Stimulated activated CD4-positive, alpha-beta T cell treated with anti-CD3 and anti-CD28 coated beads, Interleukin-4, amount 100 ng/mL, for 4 hours (primary cell): ENCODE results near the gene RBM20.

ENCODE experiments used
- DNase-seq, 2 experiments: peaks; one replicate each; pipeline ENCODE4 v3.0.0-alpha.2; 2020

Gene RBM20

DNA sequence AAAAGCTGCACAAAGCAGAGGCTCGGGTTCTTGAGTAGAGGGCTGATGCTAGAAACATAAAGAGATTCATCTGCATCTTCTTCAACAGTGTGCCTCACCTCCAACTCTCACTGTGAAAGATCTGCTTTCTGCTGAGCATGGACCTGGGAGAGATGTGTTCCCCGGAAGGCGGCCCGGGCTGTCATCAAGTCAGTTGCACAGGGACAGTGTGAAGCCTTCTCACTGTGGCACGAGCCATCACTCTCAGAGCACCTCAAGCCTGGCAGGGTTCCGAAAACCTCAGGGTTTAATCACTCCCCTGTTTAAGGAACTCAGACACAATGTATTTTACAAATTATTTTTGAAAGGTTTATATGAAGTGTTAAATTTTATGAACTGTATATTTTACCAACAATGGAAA lies 98.7 kb downstream of the RBM20 start:
- no peak for DNase-seq

DNA sequence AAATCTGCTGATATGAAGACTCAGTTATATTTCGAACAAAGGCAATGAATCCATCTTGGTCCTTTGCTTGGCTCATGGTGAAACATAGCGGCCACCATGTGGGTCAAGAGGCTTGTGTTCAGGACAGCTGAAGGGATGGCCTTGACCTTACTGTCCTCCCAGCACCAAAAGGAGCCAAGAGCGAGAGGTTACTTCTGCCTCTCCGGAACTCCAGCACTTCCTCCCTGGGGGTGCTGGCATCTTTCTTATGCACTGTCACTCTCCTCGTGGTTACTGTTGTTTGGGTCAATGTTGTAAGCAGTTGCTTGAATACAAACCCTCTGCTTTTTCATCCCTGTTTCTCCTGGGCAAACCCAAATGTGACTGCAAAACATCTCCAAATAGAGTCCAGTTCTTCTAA lies 100.6 kb downstream of the RBM20 start:
- no peak for DNase-seq

DNA sequence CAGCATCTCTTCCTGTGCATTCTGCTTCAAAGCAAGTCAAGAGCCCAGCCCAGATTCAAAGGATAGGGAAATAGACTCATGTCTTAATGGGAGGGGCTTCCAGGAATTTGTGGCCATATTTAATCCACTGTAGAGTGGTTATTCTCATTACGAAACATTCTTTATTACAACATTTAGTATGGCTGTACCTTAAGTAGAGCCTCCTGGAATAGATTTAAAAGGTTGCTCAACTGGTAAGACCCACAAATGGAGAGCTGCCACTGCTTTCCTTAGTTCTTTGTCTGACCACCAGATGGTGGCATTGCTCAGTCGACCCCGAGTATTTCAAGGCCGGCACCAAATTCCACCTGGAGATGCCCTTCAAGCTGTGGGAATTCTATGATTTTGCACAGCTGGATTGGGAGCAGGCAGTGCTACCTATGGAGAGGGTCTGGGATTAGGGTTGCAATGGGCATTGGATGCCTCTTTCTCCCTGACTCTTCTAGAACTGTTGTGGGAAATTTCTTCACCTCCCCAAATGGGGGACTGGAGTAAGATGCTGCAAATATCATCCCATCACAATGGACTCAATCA lies 102.2 kb downstream of the RBM20 start:
- peak in 1 of 2 experiments; percentile 21 for DNase-seq

DNA sequence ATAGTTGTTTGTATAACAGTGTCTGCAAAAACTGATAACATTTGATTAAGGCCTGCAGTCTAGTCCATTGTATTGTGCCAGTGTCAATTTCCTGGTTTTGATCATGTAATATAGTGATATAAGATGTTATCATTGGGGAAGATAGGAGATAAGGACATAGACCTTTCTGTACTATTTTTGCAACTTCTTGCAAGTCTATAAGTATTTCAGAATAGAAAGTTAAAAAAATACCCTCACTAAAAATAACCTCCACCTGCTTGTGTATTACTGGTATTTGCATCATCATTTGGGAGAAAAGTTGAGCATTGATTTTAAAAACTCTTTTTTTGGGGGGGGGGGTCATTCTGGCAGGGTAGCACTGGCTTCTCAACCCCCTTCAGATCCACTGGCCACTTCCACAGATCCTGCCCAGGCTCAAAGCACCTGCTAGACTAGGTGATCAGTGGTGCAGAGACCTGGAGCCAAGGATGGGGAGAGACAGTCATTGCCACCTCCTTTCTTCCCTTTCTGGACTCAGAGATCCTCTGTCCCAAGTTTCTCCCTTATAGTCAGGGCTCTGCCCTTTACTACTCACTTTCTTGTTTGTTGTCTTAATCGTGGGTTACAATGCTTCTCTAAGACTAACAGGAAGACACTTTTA lies 103.0 kb downstream of the RBM20 start:
- DNase-seq: no peak

DNA sequence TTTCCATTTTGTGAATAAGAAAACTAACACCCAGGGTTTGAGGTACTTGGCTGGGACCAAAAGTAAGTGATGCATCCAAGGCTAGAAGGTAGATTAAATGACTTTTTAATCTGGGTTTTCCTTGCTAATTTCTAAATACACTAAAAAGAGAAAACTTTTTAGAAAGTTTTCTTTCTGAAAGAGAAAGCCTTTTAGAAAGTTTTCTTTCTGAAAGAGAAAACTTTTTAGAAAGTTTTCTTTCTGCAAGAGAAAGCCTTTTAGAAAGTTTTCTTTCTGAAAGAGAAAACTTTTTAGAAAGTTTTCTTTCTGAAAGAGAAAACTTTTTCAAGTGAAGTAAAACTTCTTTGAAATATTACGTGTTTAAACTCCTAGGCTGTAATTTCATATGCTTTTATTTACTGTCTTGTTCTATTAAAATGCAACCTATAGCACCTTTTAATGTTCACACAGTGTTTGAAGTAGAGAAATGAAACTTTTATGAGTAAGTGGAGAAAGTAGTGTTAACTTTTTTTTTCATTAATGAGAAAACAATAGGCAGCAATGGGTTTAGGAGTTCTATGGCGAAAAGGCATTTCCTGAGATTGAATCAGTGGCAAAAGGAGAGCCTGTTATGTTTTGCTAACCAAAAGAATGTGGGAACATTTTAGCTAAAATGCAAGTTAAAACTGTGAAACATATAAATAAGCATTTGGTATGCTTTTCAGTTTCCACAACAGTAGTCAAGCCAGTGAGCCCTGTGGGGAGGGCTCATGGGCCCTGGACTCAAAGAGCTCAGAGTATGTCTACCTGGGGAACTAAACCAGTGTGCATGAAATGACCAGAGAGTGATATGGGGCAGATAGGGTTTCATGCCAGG lies 103.7 kb downstream of the RBM20 start:
- DNase-seq: no peak

DNA sequence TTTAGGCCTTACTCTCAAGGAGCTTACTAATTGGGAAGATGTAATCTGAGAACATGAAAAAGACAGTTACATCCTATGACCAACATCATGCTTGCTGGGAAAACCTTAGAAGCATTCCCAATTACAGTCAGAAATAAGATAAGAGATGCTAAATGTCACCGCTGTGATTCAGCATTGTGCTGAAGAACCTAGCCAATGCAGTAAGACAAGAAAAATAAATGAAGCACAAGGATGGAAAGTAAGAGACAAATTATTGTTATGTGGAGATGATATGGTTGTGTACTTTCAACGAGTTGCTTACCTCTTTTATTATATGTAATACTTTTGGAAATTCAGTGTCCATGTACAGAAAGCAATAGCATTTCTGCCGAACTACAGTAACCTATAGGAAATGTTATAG lies 104.8 kb downstream of the RBM20 start:
- DNase-seq: no peak

DNA sequence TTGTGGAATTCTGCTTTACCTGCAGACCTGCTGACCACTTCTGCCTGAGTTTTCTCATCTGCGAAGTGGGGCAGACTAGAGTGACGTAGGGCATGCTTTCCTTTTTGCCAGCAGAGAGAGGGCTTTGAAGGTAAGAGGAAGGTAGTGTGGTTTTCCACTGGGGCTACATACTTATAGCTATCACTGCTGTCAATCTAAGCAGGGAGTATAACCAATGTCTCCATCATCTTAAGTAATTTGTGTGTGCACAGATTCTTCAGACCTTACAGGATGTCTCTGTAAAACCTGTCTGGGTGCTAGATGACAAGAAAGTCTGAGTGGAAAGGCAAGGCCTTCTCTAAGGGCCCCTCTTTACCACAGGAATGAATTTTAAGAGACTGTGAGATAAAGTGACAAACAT lies 106.8 kb downstream of the RBM20 start:
- DNase-seq: no peak

DNA sequence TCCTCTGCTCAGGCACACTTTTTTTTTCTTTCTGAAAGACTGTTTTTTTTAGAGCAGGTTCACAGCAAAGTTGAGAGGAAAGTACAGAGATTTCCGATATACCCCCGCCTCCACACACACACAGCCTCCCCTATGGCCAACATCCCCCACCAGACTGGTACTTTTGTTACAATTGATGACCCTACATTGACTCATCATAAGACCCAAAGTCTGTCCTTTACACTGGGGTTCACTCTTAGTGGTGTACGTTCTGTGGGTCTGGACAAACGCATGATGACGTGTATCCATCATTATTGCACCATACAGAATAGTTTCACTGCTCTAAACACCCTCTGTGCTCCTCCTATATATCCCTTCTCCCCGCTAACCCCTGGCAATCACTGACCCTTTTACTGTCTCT lies 107.7 kb downstream of the RBM20 start:
- DNase-seq: no peak

DNA sequence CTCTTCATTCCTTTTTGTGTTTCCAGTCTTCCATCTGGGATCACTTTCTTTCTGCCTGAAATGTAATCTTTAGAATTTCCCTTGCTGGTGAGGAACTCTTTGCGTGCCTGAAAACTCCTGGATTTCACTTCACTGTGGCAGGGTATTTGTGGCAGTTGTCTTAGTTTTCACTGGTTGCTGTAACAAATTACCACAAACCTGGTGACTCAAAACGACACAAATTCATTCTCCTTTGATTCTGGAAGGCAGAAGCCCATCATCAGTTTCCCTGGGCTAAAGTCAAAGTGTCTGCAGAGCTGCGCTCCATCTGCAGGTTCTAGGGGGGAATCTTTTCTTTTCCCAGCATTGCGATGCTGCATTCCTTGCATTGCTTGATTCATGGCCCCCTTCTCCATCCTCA lies 109.3 kb downstream of the RBM20 start:
- DNase-seq: no peak

DNA sequence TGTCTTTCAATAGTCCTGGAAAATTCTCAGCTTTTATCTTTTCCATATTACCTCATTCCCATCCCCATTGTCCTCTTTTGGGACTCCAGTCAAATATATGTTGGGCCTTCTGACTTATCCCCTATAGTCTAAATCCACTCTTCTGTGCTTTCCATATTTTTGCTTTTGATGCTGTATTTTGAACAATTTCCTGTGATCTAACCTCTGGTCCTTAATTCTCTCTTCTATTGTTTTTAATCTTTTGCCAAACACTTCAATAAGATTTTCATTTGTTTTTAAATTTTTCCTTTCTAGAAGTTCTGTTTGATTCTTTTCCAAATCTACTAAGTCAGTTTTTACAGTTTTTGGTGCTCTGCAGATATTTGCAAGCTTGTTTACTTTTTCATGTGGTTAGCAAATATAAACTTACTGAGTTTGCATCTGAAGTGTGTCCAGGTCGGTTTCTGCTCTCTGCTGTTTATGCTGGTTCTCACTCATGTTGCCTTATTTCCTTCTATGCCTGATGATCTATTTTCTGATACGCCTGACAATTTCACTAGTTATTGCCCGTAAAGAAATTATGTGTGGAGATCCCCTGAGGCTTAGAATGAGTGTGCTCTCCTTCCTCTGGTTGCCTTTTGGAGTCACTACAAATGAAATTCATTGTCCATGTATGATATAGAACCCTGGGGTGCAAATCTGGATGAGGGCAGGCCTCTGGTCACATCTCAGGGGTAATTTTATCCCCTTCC lies 110.4 kb downstream of the RBM20 start:
- DNase-seq: no peak

DNA sequence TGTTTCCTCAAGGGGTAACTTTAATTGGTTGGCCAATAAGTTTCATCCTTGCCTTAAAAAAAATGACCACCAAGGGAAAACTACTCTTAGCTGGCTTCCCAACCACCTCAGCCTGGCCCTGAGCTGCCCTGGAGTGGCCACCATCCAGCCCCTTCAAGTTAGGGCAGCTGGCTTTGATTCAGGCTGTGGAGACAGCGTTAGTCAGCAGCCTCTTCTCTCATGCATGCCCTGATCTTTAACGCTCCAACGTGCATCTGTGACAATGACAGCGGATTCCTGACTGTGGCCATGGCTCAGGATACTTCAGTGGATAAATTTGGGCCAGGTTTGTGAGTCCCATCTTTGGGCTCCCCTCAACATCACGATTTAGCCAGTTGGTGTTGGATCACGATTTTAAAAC lies 111.6 kb downstream of the RBM20 start:
- no peak for DNase-seq

DNA sequence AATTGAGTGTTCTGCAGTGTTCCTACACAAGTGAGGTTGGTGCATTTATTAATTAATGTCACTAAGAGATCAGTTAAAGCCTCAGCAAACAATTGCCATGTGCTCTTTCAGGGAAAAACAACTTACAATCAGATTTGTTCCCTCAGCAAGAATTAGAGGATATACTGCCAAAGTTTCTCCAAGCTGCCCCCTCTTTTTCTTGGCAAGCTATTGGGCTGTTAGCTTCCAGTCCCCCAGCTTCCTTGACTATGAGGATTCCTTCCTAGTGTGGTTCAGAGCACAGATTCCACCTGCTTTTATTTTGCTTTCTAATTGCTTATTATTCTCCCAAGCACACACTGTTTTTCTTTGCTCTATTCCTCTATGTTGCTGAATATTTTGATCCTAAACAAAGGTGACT lies 112.7 kb downstream of the RBM20 start:
- DNase-seq: no peak

DNA sequence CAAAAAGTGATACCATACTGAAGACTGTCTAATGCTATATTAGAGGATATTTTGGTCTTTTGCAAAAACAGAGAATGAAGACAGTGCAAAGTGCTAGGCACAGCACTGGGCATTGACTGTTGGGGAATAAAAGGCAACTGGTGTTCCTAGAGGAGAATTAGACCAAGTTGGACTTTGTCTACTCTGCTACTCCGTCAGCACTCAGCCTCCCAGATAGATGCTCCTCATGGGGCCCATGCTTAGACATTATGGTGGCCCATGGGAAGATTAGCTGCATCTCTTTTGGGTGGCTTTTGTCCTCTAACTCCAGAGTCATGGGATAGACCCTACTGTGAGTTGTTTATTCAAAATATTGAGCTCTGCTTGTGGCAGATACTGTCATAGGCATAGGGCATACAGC lies 113.5 kb downstream of the RBM20 start:
- DNase-seq: no peak

DNA sequence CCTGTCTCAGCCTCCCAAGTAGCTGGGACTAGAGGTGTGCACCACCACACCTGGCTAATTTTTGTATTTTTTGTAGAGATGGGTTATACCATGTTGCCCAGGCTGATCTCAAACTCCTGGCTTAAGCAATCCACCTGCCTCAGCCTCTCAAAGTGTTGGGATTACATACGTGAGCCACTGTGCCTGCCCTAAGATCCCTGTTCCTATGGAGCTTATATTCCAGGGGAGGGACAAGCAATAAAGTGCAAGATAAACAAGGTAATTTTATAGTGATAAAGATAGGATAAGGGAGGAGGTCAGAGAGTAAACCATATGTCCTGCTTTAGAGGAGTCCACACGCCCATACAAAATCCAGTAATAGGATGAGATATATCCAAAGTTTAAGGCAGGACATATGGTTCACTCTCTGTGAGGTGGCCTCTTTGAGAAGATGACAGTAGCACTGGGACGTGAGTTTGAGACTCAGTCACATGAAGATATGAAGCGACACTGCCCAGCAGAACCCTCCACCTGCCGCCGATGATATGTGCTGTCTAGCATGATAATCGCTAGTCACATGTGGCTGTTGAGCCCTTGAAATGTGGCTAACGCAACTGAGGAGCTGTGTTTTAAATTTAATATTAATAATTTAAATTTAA lies 114.1 kb downstream of the RBM20 start:
- no peak for DNase-seq

DNA sequence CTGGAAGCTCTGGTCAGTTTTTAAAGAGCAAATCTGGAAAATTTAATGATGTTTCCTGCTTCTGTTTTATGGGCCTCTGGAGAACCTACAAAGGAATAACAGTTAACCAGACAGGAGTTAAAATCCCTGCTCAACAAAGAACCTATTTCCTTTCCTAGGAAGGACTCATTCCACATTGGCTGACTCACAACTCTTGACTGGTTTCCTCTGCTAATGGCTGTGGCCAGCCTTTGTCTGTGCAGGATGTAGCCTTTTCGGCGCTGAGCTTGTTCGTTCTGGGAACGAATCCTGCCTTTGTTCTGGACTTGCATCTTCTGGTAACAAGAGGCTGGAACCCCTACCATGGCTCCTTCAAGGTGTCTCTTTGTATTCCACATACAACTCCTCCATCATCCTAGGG lies 114.8 kb downstream of the RBM20 start:
- no peak for DNase-seq

DNA sequence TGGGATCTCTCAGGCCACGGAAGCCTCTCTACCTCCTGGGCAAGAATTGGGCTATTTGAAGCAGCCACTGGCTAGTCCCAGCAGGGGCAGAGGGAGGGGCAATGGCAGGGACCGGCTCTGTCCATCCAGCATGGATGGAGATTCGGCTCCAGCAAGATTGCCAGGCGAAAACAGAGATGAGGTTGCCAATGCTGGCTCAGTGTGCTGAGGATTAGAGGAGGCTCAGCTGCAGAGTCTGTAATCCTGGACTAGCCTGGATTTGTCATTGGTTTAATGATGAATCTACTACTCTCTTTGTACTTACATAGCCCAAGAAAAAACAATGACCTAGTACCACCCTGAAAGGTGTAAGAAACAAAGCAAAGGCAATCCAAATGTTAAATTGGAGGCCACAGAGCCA lies 115.4 kb downstream of the RBM20 start:
- DNase-seq: no peak

DNA sequence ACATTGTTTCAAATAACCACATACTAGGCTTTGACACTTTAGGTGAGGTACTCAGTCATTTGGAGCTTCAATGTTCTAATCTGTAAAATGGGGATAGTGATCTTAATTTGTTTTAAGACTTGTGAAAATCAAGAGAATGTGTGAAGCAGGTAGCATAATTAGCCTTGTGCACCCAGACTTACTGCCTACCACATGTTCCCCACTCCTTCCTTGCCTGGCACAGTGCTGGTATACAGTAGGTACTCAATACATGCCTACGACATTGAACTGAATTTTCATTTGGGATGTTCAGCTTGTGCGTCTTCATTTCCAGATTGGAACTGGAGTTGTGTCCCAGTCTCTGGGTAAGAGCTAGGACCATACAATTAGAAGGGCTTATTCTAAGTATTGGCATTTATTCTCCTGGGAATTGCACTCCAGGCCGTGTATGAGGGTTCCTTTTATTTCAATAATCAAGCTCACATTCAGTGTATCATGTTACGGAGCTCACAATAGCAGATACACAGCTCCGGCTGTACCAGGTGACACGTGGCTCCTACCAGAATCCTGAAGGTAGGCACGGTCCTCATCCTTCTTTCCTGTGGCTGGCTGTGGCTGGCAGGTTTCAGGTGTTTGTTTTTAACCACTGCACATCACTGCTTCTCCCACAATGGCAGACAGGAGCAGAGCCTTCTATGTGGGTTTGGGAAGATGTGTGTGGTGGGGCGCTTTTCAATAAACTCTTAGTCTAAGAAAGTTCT lies 118.1 kb downstream of the RBM20 start:
- no peak for DNase-seq

DNA sequence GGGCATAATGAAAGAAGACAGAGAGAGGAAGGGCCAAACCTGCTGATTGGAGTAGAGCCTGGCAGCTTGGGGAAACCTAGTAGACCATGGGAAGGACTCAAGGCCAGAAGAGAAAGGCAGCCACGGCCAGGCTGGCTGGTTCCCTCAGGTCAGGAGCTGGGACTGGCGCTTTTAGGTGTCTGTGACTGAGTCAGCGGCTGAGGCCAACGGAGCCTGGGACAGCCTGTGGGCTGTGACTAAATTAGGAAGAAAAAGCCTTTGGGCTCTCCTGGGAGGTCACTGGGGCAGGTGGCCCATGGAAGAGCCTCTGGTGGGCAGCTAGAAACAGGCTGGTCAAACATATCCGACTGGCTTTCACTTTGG lies 118.7 kb downstream of the RBM20 start:
- no peak for DNase-seq

DNA sequence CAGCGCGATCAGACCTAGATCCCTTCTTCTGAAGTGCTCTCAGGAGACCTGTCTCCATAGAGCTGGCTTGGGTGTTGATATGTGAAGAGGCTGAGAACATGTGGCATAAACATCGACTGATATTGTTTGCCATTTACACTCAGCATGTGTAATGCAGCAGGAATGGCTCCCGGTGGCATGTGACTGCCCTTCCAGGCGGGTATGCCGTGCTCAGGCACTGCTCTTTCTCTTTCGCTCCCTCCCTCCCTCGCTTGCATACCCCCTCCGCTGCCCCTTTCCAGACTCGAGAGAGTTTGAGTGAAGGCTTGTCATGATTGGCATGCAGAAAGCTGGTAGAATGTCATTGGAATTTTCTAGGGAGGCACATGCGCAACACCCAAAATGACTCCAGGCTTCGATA lies 120.2 kb downstream of the RBM20 start:
- DNase-seq: no peak

DNA sequence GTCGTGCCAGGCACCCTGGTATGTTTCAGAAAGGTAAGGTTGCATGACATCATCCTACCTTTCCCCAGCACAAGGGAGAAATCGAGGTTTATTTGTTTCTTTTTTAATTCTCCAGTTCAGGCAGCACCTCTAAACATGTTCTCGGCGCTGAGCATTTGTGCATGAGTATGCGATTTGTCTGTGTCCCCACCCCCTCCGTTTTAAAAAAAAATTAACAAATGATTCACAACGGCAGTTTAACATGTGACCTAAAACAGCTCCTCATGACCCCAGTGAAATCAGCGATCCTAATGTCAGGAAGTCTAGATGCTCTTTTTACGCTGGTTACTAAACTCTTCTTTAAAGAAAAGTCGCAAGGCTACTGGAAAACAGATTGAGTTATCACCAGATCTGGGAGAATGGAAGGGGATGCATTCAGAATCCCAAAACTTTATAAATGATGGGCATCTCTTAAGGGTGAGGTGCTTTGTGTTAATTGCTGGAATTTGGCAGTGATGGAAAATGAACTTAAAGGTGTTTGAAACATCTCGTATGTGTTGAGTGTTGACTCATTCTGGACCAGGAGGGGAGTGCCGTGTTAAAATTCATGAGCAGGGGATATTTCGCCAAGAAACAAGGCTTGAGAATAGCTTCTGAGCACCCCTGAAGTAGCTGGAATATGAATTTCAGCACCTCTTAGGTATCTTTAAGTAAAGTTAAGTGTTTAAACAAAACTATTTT lies 120.8 kb downstream of the RBM20 start:
- no peak for DNase-seq

DNA sequence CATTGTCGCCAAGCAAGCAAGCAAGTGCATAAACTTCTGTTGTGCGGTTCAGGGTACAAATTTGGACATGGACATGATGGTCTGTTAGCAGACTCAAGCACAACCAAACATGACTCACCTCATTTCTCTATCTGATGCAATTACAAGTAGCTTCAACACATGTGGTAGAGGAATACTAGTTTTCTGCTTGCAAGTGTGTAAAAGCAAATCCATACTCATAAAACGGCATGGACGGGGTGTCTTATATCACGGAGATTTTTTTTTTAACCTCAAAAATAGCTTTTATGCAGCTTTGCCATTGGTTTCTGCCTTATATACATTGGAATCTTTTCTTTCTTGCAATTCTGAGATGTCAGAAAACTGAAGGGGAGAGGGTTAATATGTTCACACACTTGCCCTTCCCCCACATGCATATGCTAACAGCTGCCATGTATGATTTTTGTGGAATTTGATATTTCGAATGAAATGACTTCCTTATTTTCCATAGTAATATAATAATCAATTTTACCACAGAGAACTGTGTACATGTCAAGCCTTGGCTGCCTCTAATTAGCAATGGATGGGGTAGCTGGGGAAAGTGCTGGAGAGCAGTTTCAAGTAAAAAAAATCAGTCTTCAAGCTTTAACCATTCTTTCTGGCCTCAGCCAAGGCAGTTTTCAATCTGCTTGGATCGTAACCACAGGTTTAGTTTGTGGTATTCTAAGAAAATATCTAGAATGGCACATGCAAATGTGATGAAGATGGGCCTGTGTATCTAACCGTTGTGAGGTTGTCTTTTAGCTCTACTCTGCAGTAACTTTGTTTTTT lies 121.6 kb downstream of the RBM20 start:
- DNase-seq: no peak
